Measurements from ENCODE around the gene ZG16B.

The ZG16B gene, protein sequence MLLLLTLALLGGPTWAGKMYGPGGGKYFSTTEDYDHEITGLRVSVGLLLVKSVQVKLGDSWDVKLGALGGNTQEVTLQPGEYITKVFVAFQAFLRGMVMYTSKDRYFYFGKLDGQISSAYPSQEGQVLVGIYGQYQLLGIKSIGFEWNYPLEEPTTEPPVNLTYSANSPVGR

DNA sequence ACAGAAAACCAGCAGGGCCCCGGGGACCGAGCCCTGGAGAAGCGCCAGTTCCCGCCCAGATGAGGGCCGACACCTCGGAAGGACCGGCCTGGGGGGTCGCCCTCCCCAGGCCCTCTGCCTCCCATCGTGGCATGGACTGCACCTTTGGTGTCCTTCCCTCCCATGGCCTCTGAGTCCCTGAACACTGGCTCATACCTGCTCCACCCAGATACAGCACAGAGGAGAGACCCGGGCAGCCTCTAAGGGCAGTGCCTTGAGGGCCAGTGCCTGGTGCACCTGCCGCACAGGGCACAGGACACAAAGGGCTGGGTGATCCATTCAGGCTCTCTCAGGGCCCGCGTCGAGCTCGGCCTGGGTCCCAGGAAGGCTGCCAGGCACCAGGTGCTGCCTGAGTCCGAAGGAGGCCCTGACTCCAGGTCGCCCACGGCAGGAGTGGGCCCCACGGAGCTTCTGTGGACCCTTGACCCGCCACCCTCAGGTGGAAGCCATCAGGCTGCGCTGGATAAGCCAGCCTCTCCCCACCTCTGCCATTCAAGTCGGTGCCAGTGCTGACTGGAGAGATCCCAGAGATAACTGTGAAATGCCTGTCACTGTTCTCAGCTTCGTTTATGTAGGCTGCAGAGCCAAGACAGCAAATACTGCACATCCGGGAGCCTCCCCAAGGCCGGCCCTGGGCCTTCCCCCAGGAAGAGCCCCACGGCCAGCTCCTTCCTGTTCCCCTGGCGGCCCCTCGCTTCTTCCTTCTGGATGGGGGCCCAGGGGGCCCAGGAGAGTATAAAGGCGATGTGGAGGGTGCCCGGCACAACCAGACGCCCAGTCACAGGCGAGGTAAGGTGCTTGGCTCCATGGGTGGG, at the start of gene ZG16B:
TSS of gene ZG16B (plus strand) at position 803 of the 854 bp plus-strand sequence. CDS start 139 bp downstream, outside the sequence.
- DNase-seq, result no peak

DNA sequence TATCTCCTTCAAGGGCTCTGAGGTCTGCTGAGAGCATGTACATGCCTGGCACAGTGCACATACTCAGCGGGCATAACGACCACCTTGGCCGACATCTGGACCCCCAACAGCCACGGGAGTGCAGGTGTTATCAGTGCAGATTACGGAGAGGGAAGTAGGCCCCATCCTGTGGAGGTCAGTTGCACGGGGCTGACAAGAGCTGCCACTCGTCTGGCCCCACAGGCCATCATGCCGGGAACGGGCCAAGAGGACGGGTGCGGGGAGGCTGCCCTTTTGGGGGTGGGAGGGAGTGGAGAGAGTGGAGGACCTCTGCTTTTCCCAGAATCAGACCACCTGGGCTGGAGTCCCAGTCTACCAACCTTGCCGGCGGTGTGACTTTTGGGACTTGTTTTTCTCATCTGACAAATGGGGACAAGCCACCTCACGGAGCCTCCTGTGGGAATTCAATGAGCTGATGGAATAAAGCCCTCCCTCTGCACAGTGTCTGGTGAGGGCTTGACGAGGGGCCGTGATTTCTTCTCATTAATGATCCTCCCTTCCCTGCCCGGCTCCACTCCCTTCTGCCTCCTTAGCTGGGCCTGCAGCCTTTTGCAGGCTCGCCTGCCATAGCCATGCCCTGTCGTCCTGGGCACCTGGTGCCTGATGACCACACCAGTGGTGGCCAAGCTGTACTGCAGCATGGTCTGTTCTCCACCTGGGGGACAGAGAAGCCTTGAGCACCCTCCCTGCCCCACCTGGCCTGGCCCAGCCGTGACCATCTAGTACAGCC, 47.3 kb upstream of the ZG16B start:
- no peak for DNase-seq

DNA sequence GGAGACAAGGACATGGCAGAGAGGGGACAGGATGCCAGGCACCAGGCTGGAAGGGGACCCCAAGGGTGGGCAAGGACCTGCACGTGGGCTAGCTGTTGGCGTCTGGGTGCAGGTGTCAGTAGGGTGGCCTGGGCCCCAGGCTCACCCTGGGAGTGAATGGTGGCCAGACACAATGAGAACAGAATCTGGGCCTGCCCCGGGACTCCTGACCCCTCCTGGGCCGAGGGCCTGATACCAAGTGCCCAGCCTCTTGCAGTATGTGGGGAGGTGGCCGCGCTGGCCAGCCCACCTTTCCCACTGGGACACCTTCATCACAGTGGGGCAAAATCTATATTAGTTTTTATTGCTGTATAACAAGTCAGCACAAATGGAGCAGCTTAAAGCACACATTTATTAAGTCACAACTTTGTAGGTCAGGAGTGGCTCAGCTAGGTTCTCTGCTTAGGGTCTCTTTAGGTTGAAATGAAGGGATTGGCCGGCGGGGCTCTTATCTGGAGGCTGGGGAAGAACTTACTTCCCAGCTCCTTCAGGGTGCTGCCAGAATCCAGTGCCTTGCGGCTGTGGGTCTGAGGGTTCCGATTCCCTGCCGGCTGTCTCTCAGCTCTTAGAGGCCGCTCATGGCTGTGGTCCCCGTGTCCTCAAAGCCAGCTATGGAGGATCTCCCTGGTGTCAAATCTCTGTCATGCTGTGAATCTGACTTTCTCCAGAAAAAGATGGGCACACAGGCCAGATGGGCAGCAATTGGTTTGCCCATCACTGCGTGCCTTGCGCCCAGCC, 46.3 kb upstream of the ZG16B start:
- DNase-seq, result no peak

DNA sequence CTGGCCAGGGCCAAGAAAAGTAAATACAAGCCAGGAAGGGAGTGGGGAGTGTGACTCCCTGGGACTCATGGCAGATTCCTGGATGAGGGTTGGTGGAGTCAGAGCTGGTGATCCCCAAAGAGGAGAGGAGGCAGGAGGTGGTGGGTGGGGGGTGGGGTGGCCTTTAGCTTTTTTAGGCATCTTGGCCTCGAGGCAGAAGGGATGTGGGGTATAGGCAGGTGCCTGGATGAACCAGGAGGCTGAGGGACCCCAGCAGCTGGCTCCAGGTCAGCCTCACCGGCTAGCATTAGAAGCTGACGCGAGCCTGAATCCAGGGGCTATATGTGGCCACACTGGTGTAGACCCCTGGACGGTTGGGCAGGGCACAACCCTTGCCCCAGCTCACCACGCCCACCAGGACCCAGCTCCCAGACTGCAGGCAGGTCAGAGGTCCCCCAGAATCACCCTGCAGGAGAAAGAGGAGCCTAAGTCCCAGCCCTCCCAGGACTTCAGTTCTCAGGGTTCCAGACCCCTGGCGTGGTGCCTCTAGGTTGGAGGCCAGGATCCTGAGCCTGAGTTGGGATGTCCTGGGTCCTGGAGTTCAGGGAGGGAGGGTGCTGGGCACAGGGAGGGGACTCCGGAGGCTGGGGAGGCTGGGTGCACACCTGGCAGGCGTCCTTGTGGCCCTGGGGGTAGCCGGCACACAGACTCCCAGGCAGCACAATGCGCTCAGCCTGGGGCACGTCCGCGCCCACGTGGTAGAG, 45.6 kb upstream of the ZG16B start:
- DNase-seq, result no peak

DNA sequence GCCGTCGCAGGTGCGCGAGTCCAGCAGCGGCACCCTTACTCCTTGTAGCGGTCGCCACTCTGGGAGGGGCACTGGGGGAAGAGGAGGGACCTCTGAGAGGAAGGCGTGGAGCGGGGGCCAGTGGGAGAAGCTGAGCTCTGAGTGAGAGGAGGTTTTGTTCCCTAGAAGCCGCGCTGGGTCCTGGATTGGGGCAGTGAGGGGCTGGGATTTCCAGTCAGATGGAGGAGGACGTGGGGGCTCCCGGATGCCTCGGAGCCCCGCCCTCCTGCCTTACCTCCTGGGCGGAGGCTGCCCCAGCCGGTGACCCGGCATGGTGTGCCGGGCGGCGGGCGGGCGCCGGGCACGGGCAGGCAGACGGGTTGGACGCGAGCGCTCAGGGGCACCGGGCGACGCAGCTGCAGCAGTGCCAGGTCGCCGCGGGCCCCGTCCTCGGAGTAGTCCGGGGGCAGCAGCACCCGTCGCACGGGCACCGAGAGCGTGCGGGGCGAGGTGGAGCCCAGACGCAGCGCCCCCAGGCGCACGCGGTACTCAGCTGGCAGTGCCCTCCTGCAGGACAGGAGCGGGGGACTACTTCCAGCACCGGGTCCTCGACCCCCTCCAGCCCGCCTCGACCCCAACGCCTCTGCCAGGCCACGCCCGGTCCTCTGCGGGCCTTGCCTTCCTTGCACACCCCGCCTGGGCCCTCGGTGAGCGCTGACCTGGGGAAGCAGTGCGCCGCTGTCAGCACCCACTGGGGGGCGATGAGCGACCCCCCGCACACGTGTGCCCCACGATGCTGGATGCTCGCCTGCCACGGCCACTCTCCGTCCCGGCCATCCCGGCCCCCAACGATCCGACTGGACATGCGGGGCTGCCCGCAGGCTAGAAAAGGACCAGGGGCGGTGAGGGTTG, 44.8 kb upstream of the ZG16B start:
- DNase-seq, result no peak

DNA sequence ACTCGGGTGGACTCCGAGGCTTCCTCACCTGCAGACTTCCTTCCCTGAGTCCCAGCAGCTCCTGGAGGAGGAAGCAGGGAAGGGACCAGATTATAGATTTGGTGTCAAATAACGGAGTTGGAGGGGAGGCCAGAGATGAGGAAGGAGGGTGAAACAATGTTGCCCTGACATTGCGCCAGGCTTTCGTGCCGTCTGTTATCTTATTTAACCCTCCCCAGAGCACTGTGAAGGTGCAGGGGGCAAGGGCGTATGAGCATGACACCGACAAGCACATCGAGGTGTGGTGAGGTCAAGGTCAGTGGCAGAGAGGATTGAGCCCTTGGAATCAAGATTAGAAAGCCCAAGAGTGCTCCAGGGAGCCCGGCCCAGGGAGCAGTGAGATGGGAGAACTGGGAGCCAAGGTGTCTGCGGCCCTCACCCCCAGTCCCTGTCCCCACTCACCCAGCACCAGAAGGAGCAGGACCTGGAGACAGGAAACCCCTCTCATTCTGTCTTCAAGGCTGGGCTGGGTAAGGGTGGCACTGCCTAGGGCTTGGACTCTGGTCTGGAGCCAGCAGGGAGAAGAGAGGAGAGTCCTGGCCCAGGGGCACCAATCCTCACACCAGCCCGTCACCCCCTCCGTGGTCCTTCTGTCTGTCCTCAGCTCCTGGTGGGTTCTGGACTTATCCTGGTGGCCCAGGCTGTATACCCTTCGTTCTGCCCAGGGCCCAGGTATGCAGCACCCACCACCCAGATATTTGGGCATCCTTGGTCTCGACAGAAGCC, 43.9 kb upstream of the ZG16B start:
- peak; percentile 47 for DNase-seq

DNA sequence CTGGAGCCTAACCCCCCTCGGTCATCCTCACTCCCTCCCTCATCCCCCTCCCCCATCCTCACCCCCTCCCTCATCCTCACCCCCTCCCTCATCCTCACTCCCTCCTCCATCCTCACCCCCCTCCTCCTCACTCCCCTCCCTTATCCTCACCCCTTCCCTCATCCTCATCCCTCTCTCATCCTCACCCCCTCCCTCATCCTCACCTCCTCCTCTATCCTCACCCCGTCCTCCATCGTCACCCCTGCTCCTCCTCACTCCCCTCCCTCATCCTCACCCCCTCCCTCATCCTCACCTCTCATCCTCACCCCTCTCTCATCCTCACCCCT, 43.3 kb upstream of the ZG16B start:
- DNase-seq, result no peak

DNA sequence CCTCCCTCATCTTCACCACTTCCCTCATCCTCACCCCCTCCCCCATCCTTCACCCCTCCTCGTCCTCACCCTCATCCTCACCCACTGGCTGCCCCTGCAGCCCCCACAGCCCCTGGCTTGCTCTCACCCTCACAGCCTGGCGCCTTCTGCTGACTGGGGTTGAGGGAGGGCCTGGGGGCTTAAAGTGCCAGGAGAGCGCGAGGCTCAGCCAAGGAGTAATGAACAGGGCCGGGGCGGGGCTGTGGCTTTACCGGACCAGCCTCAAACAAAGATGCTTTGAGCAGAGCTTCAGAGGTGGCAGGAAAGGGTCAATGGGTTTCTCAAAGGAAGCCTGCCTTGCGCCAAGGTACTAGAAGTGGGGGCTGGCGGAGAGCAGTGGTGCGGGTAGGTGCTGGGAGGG, 42.7 kb upstream of the ZG16B start, which contains the start of gene PRSS33:
TSS of gene PRSS33 (minus strand) at position 155 of the 400 bp plus-strand sequence. CDS start 1,013 bp downstream, outside the sequence.
- no peak for DNase-seq

DNA sequence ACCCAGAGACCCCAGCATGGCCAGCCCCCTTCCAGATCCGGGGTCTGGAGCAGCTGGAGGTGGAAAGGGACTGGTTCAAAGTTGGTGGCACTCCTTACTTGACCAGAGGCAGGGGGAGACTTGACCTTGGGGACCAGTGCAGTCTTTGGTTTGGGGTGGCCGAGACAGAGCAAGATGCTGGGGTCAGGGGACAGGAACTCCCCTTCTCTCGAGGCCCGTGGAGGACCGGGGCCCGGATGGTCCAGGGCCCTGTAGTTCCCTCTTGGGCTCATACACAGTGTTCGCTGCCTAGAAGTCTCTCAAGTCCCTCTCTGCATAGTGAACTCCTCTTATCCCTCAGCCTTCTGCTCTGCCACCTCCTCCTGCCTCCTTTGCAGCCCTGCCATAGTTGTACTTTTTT, 42.1 kb upstream of the ZG16B start:
- no peak for DNase-seq

DNA sequence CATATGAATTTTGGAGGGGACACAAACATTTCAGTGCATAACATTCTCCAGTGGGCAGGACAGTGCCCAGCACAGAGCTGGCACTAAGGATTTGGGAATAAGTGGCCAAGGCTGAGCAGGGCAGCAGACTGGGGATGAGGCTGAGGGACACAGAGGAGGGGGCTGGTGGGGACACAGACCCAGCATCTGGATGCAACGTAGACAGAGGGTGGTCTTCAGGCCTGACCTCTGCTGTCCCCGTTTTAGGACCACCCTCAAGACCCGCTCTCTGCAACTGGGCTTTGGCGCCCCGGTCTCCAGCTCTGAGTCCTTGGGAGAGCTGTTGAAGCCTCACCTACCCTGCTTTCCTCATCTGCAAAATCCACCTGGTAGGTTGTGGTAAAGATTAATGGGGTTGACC, 39.5 kb upstream of the ZG16B start:
- DNase-seq, result no peak

DNA sequence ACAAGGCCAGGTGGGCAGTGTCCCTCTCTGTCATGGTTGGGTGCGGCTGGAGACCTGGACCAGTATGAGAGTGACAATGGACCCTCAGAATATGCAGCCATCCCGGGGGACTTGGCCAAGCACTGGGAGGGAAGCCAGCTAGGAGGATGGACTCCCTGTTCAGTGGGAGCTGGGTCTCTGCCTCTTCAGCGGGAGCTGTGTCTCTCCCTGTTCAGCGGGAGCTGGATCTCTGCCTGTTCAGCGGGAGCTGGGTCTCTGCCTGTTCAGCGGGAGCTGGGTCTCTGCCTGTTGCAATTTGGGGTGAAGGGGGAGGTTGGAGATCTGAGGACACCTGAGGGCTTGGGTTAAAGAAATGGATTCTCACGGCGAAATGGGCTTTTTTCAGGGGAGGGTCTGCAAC, 38.9 kb upstream of the ZG16B start:
- no peak for DNase-seq

DNA sequence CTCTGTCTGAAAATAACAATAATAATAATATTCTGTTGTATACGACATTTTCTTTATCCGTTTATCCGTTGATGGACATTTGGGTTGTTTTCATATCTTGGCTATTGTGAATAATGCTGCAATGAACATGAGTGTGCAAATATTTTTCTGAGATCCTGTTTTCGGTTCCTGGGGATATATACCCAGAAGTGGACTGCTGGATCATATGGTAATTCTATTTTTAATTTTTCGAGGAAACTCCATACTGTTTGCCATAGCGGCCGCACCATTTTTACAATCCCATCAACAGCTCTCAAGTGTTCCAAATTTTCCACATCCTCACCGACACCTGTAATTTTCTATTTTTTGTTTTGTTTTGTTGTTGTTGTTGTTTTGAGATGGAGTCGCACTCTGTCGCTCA, 37.2 kb upstream of the ZG16B start:
- DNase-seq, result no peak

DNA sequence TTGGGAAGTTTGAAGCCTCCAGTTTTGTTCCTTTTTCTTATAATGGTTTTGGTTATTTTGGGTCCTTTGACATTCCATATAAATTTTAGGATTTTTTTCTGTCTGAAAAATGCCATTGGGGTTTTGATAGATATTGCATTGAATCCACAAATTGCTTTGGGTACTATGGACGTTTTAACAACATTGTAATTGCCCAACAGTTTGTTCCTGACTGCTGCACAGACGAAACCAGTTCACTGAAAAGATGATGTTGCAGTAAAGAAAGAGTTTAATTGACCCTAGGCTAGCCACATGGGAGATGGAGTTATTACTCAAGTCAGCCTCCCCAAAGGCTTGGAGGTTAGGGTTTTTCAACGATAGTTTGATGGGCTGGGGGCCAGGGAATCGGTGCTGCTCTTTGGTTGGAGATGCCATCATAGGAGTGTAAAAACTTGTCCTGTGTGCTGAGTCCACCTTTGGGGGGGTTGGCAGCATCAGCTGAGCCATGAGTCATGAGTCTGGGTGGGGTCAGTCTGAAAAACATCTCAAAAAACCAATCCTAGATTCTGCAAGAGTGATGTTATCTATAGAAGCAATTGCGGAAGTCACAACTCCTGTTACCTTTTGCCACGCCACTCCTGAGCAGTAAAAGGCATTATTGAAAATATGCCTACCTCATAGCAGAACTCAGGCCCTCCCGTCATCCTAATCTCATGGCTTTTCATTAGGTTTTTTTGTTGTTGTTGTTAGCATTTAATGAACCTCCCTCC, 34.5 kb upstream of the ZG16B start:
- peak; percentile 29 for DNase-seq

DNA sequence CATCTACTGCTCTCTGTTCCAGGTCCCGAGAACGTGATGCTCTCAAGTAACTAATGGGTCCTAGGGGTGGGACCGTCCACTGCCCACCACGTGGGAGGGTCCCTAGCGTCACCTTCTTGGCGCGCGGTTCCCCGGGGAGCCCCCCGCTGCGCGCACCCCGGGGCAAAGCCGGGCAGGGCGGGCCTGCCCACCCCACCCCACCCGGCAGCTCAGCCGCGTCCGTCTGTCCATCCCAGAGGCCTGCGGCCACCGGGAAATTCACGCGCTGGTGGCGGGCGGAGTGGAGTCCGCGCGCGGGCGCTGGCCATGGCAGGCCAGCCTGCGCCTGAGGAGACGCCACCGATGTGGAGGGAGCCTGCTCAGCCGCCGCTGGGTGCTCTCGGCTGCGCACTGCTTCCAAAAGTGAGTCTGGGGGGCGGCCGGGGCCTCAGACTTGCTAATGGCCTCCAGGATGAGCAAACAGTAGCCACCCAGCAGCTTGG, 31.3 kb upstream of the ZG16B start:
- no peak for DNase-seq

DNA sequence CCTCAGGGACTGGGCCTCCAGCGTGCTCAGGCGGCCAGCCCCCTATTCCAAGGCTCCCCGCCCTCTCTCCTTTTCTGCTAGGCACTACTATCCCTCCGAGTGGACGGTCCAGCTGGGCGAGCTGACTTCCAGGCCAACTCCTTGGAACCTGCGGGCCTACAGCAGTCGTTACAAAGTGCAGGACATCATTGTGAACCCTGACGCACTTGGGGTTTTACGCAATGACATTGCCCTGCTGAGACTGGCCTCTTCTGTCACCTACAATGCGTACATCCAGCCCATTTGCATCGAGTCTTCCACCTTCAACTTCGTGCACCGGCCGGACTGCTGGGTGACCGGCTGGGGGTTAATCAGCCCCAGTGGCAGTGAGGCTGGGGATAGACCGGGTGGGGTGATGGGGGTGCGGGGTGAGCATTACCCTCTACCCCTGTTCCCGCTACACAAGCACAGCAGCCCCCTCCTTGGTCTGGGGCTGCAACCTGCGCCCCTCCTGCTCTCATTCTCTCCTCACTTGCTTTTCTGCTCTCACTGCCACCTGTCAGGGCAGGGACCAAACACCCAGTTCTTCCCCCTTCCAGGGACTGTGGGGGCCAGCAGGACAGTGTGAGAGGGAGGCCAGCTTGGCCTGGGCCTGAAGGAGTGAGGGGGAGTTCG, 30.8 kb upstream of the ZG16B start:
- no peak for DNase-seq

DNA sequence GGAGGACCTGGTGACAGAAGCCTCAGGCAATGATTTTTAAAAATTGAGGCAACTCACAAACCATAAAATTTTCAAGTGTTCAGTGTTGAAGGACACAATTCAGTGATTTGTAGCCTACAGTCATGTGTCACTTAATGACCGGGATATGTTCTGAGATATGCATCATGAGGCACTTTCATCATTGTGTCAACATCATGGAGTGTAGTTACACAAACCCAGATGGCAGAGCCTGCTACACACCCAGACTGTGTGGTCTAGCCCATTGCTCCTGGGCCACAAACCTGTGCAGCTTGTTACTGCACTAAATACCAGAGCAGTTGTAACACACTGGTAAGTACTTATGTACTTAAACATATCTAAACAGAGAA, 30.3 kb upstream of the ZG16B start:
- DNase-seq, result no peak

DNA sequence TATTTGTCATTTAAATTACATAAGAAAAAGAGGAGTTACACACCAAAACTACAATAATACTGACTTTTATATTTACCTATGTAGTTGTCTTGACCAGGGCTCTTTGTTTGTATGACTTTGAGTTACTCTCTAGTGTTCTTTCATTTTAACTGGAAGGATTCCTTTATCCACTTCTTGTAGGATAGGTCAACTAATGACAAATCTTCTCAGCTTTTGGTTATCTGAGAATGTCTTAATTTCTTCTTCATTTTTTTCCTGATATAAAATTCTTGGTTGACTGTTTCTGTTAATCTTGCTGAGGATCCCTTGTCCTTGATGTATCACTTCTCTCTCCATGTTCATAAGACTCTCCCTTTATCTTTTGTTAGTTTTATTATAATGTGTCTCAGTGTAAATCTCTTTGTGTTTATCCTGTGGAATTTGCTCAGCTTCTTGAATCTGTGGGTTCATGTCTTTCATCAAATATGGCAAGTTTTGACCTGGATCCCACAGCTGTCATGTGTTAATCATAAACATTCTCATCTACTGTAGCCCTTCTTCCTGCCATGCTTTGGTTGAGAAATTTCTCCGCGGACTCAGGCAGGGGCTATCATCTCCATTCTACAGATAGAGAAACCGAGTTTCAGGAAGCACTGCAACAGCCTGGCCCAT, 26.4 kb upstream of the ZG16B start:
- no peak for DNase-seq

DNA sequence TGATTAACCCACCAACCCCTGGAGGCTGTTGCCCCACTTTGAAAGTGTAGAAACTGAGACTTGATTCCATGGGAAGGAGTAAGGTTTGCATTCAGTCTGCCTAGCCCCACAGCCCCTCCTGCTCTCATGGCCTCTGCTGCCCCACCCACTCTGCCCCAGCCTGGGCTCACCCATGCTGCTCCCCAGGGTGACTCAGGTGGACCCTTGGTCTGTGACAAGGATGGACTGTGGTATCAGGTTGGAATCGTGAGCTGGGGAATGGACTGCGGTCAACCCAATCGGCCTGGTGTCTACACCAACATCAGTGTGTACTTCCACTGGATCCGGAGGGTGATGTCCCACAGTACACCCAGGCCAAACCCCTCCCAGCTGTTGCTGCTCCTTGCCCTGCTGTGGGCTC, 25.4 kb upstream of the ZG16B start:
- DNase-seq, result no peak

DNA sequence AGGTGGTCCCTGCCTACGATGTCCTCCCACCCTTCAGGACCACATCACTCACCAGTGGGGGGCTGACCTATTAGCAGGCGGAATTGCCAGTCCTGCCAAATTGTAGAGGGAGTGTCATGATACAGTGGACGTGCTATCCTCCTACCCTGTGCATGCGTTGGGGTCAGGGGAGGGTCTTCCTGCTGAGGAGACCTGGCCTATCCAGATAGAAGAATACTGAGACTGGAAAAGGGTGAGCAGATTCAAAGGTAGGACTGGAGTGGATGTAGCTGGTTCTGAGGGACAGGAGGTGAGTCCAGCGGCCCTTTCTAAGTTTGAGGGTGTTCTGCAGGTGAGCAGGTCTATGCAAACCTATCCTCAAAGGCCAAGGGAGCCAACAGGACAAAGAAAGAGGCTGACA, 23.8 kb upstream of the ZG16B start:
- DNase-seq, result no peak
